HepG2 (cell line): Measurements from ENCODE around the gene PPP4R1. TPM values are rescaled to one million over a fixed set of nuclear protein-coding genes. Genes with fewer than 3 reads are reported as not detected.

Experiments used
- AHDC1 ChIP-seq: sonication (generic); formaldehyde crosslinking; IDR thresholded peaks from 2 replicates; pipeline ENCODE4 v1.5.1; 2020; ENCODE audit warnings: mild to moderate bottlenecking, missing genetic modification reagents, borderline replicate concordance
- E2F1 ChIP-seq: sonication (generic); formaldehyde crosslinking; IDR thresholded peaks from 2 replicates; pipeline ENCODE4 v1.5.0; 2020; ENCODE audit warnings: missing genetic modification reagents
- ELF1 ChIP-seq: sonication (generic); formaldehyde crosslinking; IDR thresholded peaks from 2 replicates; pipeline ENCODE4 v1.4.0; 2020; ENCODE audit warnings: missing genetic modification reagents
- GATAD2A ChIP-seq: IDR thresholded peaks from 2 replicates; pipeline ENCODE4 v1.6.1; 2016
- GPBP1L1 ChIP-seq: sonication (generic); formaldehyde crosslinking; IDR thresholded peaks from 2 replicates; pipeline ENCODE4 v1.5.0; 2020; ENCODE audit warnings: mild to moderate bottlenecking, missing genetic modification reagents
- HNF4G ChIP-seq, 2 experiments: sonication (generic) in 1 of 2; formaldehyde crosslinking in 1 of 2; IDR thresholded peaks; 2 replicates each; pipeline versions ENCODE4 v1.4.0 to v1.6.1; 2011 to 2020; ENCODE audit warnings: borderline replicate concordance in 2 of 2, low read depth in 2 of 2, mild to moderate bottlenecking in 2 of 2, low read length in 1 of 2, missing genetic modification reagents in 1 of 2, moderate library complexity in 1 of 2
- IRX3 ChIP-seq: sonication (generic); formaldehyde crosslinking; IDR thresholded peaks from 2 replicates; pipeline ENCODE4 v1.8.1; 2023; ENCODE audit warnings: mild to moderate bottlenecking, low read depth, missing genetic modification reagents, borderline replicate concordance
- KAT7 ChIP-seq: IDR thresholded peaks from 2 replicates; pipeline ENCODE4 v1.6.1; 2018; ENCODE audit warnings: borderline replicate concordance, missing compliant biosample characterization
- MBD4 ChIP-seq: IDR thresholded peaks from 2 replicates; pipeline ENCODE4 v1.6.1; 2012; ENCODE audit warnings: low read length, inconsistent platforms, borderline replicate concordance
- NCOR1 ChIP-seq: fragments of 200-600 bp; sonication (generic); IDR thresholded peaks from 2 replicates; pipeline ENCODE4 v1.7.0; 2017; ENCODE audit warnings: antibody characterized with exemption, low read length, borderline replicate concordance
- ONECUT2 ChIP-seq: sonication (generic); formaldehyde crosslinking; IDR thresholded peaks from 2 replicates; pipeline ENCODE4 v1.4.0; 2020; ENCODE audit warnings: missing genetic modification reagents
- PLRG1 ChIP-seq: fragments of 450-650 bp; conservative IDR thresholded peaks from 2 replicates; pipeline ENCODE4 v1.6.1; 2016
- PRDM4 ChIP-seq: sonication (generic); formaldehyde crosslinking; IDR thresholded peaks from 2 replicates; pipeline ENCODE4 v1.9.0; 2021; ENCODE audit warnings: missing genetic modification reagents, borderline replicate concordance
- SALL1 ChIP-seq: sonication (generic); formaldehyde crosslinking; IDR thresholded peaks from 2 replicates; pipeline ENCODE4 v1.8.0; 2022; ENCODE audit warnings: mild to moderate bottlenecking, missing genetic modification reagents
- SOX5 ChIP-seq: IDR thresholded peaks from 2 replicates; pipeline ENCODE4 v1.6.1; 2016; ENCODE audit warnings: borderline replicate concordance
- SYNCRIP ChIP-seq: fragments of 200-400 bp; formaldehyde crosslinking; IDR thresholded peaks from 2 replicates; pipeline ENCODE4 v1.6.1; 2018; ENCODE audit warnings: mild to moderate bottlenecking, low read depth, low read length; ENCODE audit not compliant: insufficient read depth
- THAP11 ChIP-seq: IDR thresholded peaks from 2 replicates; pipeline ENCODE4 v1.6.1; 2016; ENCODE audit warnings: missing biosample characterization, missing genetic modification reagents
- ZBTB7A ChIP-seq: sonication (generic); formaldehyde crosslinking; IDR thresholded peaks from 2 replicates; pipeline ENCODE4 v1.8.0; 2022; ENCODE audit warnings: mild to moderate bottlenecking, missing genetic modification reagents
- ZNF138 ChIP-seq: sonication (generic); formaldehyde crosslinking; IDR thresholded peaks from 2 replicates; pipeline ENCODE4 v1.5.0; 2020; ENCODE audit warnings: mild to moderate bottlenecking, low read depth, missing genetic modification reagents
- ZNF367 ChIP-seq: sonication (generic); formaldehyde crosslinking; IDR thresholded peaks from 2 replicates; pipeline ENCODE4 v1.4.0; 2020; ENCODE audit warnings: missing genetic modification reagents, borderline replicate concordance
- polyA plus RNA-seq, 8 experiments: library from polyadenylated mRNA; depleted of rRNA in 3 of 8; stranded (reverse) in 7 of 8; unstranded in 1 of 8; fragments of >200 nt; fragmentation: Illumina TruSeq in 4 of 8; extraction: Trizol in 4 of 8; gene quantifications; 2 replicates each; pipeline versions ENCODE4 v1.2.1 to v1.2.3, GENCODE V29; 2011 to 2016; ENCODE audit warnings: low read depth in 4 of 8, missing spikeins in 1 of 8, mixed read lengths in 1 of 8; ENCODE audit not compliant: insufficient read depth in 1 of 8
- total RNA-seq, 5 experiments: library from RNA; depleted of rRNA; stranded (reverse); fragments of >200 nt; fragmentation: Illumina TruSeq; extraction: Trizol; gene quantifications; 2 replicates each; pipeline ENCODE4 v1.2.3, GENCODE V29; 2016; ENCODE audit warnings: low read depth in 1 of 5

PPP4R1 gene
- total and polyA plus RNA-seq, 2 of the 13 experiments (the other 11 are each of a cell fraction or from before 2014, with no cell fraction given): 66.5 to 72.4 TPM

- no peak for TF ChIP-seq ZBTB7A
- no peak for TF ChIP-seq IRX3 (CRISPR knock-in tag)
- TF ChIP-seq PRDM4 (CRISPR knock-in tag): no peak
- no peak for TF ChIP-seq PLRG1
- peak; percentile 75; the same call in 1 of the 2 replicates for TF ChIP-seq NCOR1
- TF ChIP-seq ZNF138 (CRISPR knock-in tag): no peak
- peak; percentile 79 for TF ChIP-seq GATAD2A
- peak; percentile 80; the same call in 1 of the 2 replicates for TF ChIP-seq AHDC1 (CRISPR knock-in tag)
- no peak for TF ChIP-seq GPBP1L1
- no peak for TF ChIP-seq ZNF367 (CRISPR knock-in tag)
- TF ChIP-seq E2F1 (CRISPR knock-in tag): no peak
- peak; percentile 51; the same call in 1 of the 2 replicates for TF ChIP-seq KAT7 (CRISPR knock-in tag)
- peak; percentile 53; the same call in 1 of the 2 replicates for TF ChIP-seq THAP11 (CRISPR knock-in tag)
- TF ChIP-seq SOX5 (CRISPR knock-in tag): peak; percentile 98
- no peak for TF ChIP-seq ONECUT2 (CRISPR knock-in tag)
- peak; percentile 39; the same call in 1 of the 2 replicates for TF ChIP-seq SALL1 (CRISPR knock-in tag)
- TF ChIP-seq HNF4G (IDR thresholded peaks at IDR 0.05; ENCODE audit: borderline replicate concordance, low read depth, low read length): peak; percentile 58; the same call in 1 of the 2 replicates
- TF ChIP-seq HNF4G (CRISPR knock-in tag; IDR thresholded peaks at IDR 0.05; ENCODE audit: borderline replicate concordance, low read depth): no peak
- TF ChIP-seq SYNCRIP: no peak
- TF ChIP-seq ELF1: no peak
- TF ChIP-seq MBD4: no peak
These were observed 5.6 kb downstream of the PPP4R1 start (continued) for GRCh38 chr18:9608728-9609127.
